Measurements from ENCODE around the gene BTBD2.

The BTBD2 gene

DNA sequence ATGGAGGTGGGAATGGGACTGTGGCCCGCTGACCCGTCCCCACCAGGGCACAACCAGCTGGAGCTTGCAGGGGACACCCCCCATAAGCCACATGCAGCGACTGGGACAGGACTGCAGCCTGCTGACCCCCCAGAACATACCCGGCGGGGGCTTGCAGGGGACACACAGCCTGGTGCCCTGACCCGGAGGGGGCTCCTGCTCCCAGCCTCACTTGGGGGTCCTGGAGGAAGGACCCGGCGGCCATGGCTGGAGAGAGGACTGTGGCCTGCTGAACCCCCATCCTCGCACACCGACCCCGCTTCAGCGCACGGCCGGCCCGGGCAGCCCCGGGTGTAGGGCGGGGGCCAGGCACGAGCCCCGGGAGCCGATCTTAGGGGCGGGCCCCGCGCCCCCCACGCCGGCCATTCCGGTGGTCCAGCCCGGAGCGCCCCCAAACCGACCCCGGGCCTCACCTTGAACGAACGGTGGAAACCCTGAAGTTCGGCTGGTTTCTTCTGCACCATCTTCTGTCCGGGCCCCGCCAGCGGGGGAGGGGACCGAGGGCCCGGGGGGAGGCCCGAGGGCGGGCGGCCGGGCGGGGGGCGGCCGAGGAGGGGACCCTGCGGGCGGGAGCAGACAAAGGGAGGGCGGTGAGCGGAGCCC, 35.0 kb upstream of the BTBD2 start:
- no peak for DNase-seq

DNA sequence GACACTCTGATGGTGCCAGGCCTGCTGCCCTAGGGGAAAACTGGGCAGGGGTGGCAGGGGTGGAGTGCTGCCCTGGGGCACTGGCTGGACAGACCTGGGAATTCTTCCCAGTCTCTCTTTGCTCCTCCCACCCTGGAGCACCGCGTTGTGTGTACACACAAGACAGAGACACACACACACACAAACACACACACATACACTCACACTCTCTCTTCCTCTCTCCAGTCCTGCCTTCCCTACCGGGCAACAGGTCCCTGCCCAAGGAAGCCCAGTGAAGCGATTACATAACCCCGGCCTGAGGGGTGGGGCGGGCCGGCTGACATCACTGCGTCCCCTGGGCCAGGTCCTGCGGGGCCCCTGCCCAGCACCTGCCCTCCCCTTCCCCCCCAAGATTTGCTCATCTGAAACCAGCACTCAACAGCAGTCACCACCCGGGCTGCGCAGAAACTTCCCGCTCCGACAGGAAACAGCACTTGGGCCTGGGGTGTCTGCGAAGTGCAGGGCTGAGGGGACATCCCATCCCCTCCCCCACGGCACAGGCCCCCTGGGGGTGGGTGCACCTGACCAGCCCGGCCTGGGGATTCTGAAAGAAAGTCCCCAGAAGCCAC, 34.3 kb upstream of the BTBD2 start:
- DNase-seq = peak; percentile 50

DNA sequence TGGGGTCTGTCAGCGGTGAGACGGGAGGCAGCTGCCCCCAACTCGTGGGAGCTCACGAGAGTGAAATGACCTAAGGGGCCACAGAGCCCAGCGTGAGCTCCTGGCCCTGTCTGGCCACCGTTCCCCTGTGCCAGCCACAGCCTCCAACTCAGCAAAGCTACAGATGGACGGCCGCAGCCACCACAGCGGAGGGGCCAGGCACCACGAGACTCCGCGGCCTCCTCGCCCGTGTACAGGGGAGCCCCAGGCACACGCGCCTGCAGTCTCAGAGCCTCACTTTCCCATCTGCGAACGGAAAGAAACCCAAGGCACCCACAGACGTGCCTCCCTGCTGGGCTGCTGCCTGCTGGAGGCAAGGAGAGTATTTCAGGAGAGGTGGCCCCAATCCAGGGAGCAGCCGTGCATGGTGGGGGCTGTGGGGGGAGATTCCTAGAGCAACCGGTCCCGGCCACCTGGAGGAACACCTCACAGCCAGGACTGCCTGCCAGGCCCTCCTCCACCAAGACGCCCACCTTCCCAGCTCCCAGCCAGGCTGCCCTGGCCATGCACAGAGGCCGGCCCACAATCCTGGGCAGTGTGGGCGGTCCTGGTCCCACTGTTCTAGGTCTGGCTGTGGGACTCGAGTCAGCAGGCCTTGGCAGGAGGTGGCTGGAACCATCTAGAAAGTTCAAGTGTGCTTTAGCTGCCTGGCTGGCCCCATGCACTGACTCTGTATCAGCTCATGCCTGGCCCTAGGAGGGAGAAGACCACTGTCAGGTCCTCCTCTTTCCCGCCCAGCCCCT, 33.6 kb upstream of the BTBD2 start:
- no peak for DNase-seq

DNA sequence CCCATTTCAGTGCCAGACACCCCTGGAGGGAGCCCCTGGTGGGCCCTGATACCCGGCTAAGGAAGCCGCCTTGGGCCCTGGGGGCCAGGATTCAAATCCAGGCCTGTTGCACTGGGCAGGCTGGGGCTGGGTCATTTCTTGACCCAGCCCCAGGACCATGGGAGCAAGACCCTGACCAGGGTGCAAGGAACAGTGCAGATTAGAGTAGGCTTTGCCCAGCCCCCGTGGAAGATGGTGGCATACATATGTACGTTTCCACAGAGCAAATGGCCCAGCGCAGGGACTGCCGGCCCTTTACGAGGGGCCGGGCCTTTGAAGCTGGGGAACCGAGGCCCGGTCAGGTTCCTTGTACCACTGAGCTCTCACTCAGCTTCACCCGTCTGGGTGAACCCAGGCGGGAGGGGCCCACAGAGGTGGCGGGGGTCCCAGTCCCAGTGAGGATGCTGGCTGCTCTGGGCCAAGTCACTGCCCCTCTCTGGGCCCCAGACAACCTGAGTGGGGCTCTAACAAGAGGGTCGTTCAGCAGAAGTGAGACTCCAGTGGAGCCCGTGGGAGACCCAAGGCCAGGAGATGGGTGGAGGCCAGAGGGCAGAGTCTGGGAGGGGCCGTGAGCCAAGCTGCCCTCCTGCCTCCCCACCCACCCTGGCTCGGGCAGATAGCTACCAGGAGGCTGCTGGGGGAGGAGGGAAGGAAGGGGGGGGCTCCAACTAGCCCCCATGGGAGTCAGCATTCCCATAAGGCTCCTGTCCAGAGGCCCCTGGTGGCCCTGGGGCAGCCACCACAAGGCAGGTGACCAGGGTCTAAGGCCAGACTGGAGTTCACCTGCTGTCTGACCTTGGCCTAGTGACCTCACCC, 32.8 kb upstream of the BTBD2 start:
- DNase-seq = no peak

DNA sequence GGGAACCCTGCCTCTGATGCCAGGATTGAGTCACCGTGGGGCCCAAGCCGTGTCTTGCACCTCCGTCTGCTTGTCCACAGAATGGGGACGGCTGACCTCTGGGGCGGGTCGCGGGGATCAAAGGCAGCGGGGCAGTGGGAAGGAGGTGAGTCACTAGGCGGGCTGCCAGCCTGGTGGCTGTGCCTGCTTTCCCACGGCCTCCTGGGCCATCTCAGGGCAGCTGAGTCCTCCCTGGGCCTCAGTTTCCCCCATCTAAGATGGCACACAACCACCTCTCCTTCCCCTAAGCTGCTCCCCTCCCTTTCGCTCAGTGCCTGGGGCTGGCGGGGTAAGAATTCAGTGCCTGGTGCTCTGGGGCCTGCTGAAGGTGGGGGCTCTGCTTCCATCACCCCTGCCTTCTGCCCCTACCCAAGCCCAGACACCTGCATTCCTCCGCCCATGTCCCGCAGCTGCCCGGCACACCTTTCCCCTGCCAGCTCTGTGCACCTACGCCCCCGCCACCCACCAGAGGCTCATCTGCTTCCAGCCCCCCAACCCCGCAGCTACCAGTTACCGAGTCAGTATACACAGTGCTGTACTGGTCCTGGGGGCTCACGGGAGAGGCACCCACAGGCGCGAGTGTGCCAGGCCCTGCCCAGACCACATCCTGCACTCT, 32.1 kb upstream of the BTBD2 start:
- no peak for DNase-seq

DNA sequence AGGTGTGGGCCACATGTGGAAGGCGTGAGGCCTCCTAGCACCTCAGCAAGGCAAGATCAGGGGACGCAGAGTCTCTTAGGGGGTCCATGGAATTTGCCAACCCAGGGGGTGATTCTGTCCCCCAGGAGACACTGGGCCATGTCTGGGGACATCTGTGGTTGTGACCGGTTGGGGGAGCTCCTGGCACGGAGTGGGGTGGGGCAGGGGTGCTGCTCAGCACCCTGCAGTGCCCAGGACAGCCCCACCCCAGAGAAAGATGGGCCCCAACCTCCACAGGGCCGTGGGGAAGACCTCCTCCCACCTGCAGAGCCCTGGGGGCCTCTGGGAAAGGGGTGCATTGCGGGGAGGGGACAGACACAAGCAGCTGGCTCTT, 31.5 kb upstream of the BTBD2 start:
- DNase-seq = no peak

DNA sequence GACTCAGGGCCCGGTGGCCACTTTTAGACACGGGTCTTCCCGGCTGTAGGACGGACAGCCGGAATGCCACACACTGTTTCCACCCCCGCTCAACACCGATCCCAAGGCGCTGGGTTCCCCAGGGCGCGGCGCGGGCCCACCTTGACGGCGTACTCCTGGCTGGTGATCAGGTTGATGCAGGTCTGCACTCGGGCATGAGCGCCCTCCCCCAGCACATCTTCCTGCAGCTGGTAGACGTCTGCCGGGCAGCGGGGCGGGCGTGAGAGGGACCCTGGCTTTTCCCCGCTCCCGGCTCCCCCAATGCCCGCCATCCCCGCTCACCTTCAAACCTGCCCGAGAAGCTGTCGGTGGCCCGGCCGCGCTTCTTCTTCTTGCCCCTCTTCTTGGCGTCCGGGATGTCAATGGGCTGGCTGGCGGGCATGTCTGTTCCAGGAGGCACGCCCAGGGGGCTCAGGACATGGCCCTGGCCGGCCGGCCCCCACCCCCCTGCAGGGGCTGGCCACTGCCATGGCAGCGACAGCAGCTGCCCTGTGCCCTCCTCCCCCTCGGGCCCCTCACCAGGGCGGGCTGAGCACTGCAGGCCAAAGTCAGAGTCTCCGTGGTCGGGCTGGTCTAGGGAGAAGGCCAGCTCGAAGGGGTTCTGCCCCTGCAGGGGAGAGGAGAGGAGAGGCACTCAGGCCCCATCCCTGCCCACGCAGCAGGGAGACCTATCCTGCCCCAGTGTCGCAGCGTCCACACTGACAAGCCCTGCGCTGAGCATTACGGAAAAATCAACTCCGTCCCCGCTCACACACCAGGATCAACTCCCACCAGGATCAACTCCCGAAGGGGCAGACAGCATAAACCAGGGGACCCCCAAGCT, 30.8 kb upstream of the BTBD2 start:
- no peak for DNase-seq

DNA sequence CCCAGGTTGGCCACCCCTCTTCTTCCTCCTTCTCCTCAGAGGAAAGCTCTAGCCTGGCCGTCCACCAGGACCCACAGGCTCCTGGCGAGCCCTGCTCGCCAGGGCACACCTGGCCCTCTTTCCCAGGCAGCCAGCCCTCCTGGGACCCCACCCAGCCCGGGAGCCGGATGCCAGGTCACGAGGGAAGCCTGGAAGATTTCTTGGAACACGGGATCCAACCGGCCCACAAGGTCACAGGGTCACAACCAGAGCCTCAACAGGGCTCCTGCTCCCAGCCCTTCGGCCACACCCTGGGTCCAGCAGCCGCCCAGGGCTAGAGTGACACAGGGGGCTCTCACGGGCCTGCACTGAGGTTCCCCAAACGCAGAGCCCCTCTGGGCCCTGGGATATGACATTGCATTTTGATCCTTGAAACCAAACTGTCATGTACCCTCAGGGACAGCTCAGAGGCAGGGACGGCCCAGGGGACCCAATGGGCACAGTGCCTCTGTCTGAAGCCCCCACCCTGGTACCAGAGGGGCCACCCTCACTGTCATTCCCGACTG, 30.1 kb upstream of the BTBD2 start:
- no peak for DNase-seq

DNA sequence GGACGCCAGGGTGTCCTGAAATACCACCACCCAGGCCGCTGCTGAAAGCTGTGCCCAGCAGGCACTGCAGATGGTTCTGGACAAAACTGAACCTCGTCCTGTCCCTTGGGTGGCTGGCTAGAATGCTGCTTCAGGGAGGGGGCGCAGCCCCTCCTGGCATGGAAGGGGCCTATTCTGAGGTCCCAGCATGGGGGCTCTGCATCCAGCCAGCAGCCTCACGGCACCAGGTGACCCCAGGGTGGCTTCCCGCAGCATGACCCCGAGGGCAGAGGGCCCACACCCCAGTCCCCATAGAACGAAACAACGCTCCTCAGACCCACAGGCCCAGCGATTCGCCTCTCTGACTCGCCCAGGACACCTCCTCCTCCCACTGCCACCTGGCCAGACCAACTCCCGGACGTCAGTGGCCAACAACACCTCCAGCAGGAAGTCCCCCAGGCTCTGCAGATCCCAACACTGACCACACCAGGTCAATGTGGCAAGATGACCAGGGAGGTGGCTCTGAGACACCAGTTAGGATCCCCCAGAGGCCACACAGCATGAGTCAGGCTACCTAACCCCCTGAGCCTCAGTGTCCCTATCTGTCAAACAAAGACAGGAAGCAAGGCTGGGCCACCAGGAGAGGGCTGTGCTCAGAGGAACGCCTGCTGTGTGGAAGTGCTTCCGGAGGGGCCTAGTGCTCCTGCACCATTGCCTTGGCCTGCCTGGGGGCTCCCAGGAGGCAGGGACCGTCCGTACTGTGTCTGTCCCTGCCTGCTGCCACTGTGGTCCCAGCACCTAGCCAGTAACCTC, 29.4 kb upstream of the BTBD2 start:
- DNase-seq = no peak

DNA sequence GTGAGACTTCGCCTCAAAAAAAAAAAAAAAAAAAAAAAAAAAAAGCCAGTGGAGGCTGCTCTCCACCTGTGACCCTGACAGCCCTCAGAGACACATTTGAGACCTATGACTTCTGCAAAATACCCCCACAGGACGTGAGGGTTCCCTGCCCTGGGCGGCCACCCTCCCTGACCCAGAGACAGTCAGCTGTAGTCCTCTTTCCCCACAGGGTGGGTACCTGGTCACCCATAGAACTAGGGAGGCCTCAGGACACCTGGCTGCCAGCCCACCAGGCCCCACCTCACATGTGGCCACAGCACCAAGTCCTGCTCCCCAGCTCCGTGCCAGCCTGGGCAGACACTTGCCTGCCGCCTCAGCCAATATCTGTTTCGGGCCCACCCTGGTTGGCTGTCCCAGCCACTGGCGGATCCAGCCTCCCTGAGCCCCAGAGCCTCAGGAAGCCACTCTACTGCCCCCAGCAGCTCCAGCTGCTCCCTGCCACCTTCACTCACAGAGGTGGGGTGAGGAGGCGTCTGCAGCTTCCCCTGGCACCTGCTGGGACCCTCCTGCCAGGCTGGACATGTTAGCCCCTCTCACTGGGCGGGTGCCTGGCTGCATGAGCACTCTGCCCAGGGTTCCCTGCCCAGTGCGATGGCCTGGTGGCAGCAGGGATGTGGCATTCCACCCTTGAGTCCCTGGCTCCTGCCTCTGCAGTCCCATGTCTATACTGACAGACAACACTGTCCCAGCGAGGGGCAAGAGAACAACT, 28.6 kb upstream of the BTBD2 start:
- DNase-seq = peak; percentile 3

DNA sequence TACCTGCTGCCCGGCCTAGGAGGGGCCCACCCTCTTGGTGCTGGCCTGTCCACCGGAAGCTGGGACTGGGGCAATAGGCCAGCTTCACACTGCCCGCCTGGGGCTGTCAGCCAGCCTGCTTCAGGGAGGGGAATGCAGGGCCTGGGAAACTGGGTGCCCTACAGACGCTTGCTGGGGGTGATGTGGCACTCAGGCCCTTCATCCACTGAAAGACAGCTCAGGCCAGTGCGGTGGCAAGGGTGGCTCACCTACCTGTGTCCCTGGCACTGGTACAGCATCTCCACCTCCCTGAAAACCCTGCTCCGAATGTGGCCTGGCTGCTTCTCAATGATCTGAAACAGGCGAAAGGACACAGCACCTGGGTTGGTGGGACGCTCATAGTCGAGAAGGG, 27.7 kb upstream of the BTBD2 start:
- no peak for DNase-seq

DNA sequence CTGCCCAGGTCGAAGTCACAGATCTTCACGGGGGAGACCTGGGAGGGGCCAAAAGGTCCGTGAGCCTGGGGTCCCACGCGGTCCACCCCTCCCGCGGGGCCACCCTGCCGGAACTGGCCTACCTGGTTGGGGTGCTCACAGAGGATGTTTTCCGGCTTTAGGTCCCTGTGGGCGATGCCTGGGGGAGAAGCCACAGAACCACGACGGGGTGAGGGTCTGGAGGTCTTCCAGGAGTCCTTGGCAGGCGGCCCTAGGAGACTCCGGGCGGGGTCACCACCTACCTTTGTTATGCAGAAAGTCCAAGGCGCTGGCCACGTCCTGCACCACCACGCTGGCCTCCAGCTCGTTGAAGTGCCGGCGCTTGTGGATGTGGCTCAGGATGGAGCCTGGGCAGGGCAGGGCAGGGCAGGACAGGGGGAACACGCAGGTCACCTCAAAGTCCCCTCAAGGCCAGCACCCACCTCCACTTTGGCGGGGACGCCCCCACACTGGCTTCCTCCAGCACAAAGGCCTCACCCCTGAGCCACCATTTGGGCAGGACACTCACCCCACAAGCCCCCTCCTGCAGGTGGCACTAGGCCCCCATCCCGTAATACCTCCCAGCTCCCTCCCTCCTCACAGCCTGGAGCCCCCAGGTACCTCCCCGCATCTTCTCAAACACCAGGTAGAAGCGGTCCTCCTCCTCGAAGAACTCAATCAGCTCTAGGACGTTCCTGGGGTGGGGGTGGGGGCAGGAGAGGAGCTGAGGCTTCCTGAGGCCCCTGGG, 27.2 kb upstream of the BTBD2 start:
- DNase-seq = peak; percentile 20

DNA sequence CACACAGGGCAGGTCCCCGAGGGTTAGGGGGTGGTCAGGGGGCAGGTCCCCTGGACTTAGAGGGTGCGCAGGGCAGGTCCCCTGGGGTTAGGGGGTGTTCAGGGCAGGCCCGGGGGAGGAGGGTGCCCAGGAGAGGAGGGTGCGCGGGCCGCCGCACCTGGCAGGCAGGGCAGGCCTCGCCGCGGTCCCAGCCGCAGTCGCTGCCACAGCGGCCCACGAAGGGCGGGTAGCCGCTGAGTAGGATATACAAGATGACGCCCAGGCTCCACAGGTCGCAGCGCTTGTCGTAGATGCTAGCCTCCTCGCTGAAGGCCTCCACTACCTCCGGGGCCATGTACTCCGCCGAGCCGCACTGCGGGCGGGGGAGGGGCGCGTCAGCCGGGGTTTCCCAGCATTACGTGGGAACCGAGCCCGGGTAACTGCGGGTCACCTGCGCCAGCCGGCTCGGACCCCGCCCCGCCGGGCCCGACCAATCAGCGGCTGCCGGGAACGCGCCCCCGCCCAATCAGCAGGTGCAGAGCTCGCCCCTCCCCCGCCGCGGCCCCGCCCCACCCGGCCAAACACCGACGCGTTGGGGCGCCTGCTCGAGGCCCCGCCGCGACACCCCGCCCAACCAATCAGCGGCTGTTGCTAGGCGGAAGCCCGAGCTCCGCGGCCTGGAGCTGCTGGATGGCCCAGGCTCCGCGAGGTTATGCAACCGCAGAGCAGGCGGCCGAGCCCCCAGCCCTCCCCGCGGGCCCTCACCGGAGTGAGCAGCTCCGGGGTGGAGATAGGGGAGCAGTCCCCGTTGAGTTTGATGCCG, 26.4 kb upstream of the BTBD2 start:
- peak; percentile 99 for DNase-seq

DNA sequence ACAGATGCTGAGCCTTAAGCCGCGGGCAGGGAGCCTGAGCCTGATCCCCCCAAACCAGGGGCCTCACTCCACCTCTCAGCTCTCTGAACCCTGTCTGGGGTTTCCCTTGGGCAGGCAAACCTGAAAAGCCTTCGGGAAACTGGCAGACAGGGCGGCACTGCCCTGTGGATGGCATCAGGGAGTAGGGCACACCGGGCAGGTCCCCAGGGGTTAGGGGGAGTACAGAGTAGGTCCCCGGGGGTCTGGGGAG, 25.8 kb upstream of the BTBD2 start:
- DNase-seq = no peak

DNA sequence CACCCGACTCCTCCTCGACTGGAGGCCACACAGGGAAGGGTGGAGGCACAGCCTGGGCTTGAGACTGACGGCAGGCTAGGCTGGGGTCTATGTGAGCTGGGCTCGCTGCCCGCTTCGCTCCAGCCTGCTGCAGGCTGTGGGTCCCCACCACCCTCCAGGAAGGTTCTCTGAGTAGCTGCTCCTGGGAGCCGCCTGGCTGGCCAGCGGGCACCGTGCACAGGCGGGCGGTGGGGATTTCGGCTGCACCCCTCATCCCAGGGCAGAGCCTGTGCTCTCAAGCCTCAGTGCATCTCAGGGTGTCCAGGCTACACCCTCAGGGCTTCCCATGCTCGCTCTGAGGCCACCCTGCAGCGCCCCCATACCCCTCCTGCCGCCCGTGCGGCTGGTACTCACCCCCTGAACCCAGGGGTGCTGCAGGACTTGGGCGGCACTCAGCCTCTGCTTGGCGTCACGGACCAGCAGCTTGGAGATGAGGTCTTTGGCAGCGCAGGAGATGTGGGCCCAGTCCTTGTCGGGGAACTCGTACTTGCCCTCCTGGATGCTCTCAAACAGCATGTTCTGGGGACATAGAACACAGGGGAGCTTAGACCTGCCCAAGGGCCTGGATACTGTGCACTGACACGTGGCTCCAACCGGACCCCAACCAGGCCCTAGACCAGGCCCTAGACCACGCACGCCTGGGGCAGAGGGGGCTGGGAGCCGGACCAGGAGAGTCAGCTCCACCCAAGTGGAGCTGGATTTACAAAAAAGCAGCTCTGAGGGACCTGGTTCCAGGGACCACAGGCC, 25.3 kb upstream of the BTBD2 start:
- DNase-seq = peak; percentile 9

DNA sequence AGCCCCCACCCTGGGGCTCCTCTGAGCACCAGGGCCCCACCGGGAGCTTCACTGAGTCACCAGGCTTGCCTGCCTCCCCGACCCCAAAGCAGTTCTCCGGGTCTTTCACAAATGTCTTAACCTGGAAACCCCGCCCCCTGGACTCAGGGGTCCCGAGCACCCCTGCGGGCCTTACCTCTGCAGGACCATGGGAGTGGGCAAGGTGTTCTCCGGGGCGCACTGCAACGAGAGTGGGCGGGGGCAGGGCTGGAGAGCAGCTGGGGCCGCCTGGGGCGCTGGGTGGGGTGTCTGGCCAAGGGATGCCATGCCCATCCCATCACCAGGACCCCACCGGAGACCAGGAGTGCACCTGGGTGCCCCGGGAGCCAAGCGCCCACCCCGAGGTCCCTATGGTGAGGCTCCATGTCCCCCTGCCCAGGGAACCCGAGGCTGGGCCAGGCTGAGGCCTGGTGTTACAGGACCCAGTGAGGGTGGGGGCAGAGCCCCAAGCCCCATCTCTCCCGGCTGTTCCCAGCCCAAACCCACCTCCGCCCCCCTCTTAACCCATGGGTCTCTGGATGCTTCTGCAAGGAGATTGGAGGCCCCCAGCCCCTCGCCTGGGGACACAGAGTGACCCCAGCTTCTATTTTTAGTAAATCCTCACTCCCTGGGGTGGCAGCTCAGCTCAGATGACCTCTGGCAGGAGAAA, 24.6 kb upstream of the BTBD2 start:
- no peak for DNase-seq

Measured in effector CD4-positive, alpha-beta T cell (primary cell).